ENCODE data around the gene DMAP1.

GRCh38 chr1:44249543-44249942, 36.3 kb downstream of the DMAP1 start:
- TF ChIP-seq, protein P1, sequence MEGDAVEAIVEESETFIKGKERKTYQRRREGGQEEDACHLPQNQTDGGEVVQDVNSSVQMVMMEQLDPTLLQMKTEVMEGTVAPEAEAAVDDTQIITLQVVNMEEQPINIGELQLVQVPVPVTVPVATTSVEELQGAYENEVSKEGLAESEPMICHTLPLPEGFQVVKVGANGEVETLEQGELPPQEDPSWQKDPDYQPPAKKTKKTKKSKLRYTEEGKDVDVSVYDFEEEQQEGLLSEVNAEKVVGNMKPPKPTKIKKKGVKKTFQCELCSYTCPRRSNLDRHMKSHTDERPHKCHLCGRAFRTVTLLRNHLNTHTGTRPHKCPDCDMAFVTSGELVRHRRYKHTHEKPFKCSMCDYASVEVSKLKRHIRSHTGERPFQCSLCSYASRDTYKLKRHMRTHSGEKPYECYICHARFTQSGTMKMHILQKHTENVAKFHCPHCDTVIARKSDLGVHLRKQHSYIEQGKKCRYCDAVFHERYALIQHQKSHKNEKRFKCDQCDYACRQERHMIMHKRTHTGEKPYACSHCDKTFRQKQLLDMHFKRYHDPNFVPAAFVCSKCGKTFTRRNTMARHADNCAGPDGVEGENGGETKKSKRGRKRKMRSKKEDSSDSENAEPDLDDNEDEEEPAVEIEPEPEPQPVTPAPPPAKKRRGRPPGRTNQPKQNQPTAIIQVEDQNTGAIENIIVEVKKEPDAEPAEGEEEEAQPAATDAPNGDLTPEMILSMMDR (IDR thresholded peaks at IDR 0.05 in 2 of 3, conservative IDR thresholded peaks at IDR 0.05 in 1 of 3; ENCODE audit: borderline replicate concordance in 1 of 3, insufficient read depth in 1 of 3, low read depth in 2 of 3, low read length in 2 of 3) = no peak
- TF ChIP-seq POLR2A (IDR thresholded peaks at IDR 0.05; ENCODE audit: borderline replicate concordance, extremely low read depth, insufficient read depth, insufficient read length) (no peak), REST (IDR thresholded peaks at IDR 0.05; ENCODE audit: low read depth) (no peak), SRF (IDR thresholded peaks at IDR 0.05; ENCODE audit: low read depth) (no peak), ZBTB33 (IDR thresholded peaks at IDR 0.05; ENCODE audit: extremely low read depth, insufficient replicate concordance, low read length) (no peak), EGR1 (IDR thresholded peaks at IDR 0.05; ENCODE audit: low read depth) (no peak), RAD21 (IDR thresholded peaks at IDR 0.05; ENCODE audit: low read depth) (no peak), POLR2AphosphoS5 (IDR thresholded peaks at IDR 0.05; ENCODE audit: low read depth, low read length) (no peak), EZH2 (IDR thresholded peaks at IDR 0.05) (no peak)

Data from HCT116 (cell line).